Dermis microvascular lymphatic vessel endothelial cell (primary cell): ENCODE measurements around the gene ATG9B. TPM values are rescaled to one million over a fixed set of nuclear protein-coding genes. Genes with fewer than 3 reads are reported as not detected.
"Not testable (repeated sequence)": the region's sequence is repeated elsewhere in the genome, so short reads cannot be mapped to it uniquely, and the experiment has no call there.

ENCODE experiments used
- DNase-seq, 2 donors: peaks; one replicate each; pipeline versions ENCODE4 v3.0.0 to v3.0.0-alpha.2; 2010; ENCODE audit warnings: low read depth in 2 of 2
- total RNA-seq: library from RNA; depleted of rRNA; stranded (reverse); fragments of >200 nt; gene quantifications from 2 replicates; pipeline ENCODE4 v1.2.1, GENCODE V29; 2014

ATG9B gene
- total RNA-seq, 1 donor from 2014 or later = under 0.01 TPM

- peak in 1 of 2 donors; percentile 81 for DNase-seq
These were observed 35.2 kb upstream of the ATG9B start, which contains the start of gene SLC4A2 for GRCh38 chr7:151059367-151060112. SLC4A2 (plus strand) TSS chr7:151059589; CDS start chr7:151061988, 2,399 bp downstream.

DNA sequence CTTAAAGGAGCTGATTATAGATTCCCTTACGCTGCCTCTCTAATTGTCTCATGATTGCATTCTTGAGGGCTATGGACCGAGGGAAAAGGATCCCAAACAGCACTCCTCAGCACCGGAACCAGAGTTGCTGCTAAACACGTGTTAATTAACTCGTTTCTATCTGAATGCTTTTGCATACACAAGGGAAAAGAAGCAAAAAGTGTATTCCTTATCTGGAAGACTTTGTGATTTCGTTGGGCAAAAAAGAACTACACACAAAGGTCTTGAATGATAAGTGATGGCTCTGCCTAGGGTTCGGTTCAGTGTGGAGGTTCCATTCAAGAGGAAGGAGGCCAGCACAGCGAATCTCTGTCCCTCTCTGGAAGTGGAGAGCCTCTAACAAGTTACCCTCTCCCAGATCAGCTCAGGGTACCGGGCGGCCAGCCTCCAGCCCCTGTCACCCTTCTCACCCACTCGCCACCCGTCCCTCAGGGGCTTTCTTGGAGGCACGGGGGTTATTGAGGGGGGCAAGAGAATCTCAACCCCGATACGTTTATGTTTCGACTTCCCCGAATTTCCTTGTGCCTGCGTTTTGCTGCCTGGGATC lies 34.6 kb upstream of the ATG9B start:
- peak in 1 of 2 donors; percentile 23 for DNase-seq

GRCh38 chr7:151057989-151058780 lies 33.9 kb upstream of the ATG9B start:
- peak; percentile 99 to 100 for DNase-seq

DNA sequence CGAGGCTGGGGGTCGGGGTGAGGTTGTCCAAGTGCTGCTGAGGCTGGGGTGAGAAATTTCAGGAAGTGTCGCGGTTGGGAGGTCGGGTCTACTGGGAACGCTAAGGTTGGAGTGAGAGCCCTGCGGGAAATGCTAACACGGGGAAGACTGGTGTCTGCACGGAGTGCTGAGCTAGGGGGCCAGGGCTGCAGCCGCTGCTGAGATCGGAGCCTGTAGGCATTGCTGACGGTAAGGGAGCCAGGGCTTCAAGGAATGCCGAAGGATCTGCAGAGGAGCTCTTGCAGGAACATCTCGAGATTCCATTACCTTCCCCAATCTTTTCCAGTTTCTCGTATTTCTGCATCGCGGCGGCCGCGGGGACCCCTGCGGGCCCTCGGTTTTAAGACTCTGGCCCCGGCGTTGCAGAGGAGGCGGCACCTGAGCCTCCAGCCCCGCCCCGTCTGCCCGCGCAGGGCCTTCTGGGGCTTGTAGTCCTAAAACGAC lies 33.3 kb upstream of the ATG9B start, which contains the start of gene CDK5:
TSS of gene CDK5 (minus strand) at position 392 of the 483 bp plus-strand sequence. CDS start at position 343, 49 bp downstream.
- no peak for DNase-seq

DNA sequence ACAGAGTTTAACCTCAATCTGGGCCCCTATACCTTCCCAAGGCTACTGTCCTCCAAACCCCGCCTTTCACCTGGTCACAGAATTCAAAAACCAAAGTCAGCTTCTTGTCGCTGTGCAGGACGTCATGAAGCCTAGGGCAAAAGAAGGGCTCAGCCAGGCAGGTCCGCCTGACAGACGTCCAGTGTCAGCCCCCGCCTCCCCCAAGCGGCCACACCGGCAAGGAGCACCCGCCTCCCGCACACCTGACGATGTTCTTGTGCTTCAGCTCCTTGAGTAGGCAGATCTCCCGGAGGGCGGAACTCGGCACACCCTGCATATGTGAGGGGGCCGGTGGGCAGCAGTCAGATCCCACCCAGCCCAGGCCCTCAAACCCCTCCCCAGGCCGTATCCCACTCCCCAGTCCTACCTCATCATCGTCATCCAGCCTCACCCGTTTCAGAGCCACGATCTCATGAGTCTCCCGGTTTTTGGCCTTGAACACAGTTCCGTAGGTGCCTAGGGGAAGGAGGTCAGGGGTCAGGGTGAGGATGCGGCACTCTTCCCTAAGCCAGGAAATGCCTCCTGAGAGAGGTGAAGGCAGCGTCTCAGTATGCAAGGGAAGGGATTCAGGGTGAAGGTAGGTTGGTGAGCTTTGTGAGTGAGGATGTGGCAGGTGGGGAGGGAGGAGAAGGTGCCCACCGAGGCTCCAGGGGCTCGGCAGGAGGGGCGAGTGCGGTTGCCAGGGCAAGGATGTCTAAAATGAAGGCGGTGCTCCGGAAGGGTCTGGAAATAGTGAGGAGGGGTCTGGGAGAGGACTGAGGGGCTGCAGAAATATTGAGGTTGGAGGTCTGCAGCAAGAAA lies 32.6 kb upstream of the ATG9B start:
- no peak for DNase-seq

DNA sequence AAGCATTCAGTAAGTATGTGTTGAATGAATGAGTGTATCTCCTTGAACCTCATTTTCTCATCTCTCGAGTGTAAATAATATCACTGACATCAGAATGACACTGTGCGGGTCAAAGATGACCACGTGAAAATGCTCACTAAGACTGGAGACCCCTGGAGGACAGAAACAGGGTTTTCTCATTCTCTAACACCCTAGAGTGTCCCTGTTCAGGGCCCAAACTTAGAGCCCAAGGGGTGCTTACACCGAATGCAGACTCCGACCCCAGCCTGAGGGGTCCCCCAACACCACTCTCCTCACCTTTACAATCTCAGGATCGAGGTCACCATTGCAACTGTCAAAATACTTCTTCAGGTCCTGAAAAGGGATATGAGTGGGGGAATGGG lies 32.0 kb upstream of the ATG9B start:
- no peak for DNase-seq

GRCh38 chr7:151053751-151054150 lies 29.5 kb upstream of the ATG9B start:
- no peak for DNase-seq

GRCh38 chr7:151053096-151053495 lies 28.8 kb upstream of the ATG9B start:
- DNase-seq = no peak

- DNase-seq = peak in 1 of 2 donors; percentile 80
These were observed 26.8 kb upstream of the ATG9B start for GRCh38 chr7:151051108-151051507.

DNA sequence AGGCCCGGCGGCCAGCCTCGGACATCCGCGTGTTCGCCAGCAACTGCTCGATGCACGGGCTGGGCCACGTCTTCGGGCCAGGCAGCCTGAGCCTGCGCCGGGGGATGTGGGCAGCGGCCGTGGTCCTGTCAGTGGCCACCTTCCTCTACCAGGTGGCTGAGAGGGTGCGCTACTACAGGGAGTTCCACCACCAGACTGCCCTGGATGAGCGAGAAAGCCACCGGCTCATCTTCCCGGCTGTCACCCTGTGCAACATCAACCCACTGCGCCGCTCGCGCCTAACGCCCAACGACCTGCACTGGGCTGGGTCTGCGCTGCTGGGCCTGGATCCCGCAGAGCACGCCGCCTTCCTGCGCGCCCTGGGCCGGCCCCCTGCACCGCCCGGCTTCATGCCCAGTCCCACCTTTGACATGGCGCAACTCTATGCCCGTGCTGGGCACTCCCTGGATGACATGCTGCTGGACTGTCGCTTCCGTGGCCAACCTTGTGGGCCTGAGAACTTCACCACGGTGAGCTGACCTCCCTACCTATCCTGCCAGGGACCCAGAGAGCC lies 24.7 kb upstream of the ATG9B start:
- DNase-seq = no peak

DNA sequence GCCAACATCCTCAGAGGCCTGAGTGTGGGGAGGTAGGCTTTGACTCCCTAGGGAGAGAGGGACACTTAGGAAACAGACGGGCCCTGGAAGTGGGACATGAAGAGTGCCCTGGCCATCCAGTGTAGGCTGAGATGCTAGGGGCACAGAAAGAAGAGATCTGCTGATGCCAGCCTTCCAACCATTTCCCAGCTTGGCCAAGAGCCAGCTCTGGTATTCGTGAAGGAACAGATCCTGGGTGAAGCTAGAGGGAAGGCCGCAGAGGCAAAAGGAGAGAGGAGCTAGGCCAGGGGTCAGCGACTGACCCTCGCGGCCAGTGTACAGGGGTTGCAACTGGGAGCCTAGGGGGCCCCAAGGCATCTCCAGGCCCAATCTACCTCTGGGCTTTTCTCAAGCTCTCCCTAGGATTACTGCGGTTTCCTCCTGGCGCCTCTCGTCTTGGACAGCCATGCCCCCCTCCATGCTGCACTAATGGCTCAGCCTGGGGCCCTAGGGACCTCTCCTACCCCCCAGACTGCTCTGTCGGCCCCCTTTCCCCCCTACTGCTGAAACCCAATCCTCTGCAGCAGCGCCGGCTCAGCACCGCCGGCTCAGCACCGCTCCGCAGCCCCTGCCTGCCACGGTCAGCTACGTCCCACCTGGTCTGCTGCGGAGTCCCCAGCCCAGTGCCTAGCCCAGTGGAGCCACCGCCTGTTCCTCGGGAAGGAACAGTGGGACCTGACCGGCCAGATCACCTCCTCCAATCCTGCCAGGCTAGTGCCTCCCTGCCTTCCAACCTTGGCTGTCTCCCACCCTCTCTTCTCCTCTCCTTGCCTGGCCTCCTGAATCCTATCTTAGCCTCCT lies 23.9 kb upstream of the ATG9B start, which contains the start of gene ASIC3:
TSS of gene ASIC3 (plus strand) at position 556 of the 840 bp plus-strand sequence. CDS start 355 bp downstream, outside the sequence.
- no peak for DNase-seq

DNA sequence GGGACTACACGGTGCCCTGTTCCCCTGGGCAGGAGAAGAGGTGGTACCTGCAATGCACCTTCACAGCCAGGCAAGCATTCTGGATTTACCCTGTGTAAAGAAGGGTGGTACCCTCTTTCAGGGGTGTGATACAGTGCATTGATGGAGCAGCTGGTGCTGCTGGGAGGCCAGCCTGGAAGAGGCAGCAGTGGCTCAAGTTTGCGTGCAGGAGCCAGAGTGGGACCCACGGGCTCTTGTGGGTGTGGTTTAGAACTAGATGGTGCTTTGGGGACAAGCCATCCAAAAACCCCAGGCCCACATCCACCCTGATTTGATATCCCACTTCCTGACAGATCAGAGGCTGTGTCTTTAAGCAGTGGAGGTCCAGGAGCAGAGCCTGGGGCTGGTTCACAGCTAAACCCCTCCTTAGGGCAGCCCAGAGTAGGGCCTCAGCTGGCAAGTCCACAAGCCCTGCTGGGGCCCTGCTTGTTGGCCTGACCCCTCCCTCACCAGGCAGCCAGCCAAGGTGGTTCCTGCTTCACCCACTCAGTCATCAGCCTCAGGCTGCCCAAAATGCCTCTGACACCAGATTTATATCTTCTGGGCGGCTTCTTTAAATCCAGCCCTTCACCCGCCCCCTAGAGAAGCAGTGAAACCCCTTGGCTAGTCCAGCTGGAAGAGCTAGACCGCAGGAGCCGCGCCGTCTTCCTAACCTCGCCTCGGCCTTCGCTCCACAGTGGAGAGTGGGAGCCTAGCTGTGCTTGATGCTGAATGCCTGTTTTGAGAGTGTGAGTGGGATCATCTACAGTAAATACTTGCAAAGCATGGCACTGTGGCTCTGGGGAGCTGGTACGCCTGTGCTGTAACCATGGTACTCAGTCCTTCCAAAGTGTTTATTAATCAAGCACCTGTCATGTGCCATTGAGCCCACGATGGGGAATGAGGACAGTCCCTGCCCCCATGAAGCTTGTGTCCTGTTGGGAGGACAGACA lies 22.6 kb upstream of the ATG9B start:
- DNase-seq = peak in 1 of 2 donors; percentile 16

- no peak for DNase-seq
These were observed 21.7 kb upstream of the ATG9B start for GRCh38 chr7:151045967-151046366.

GRCh38 chr7:151045262-151045661 lies 21.0 kb upstream of the ATG9B start:
- DNase-seq = no peak

GRCh38 chr7:151043959-151044358 lies 19.7 kb upstream of the ATG9B start:
- no peak for DNase-seq

DNA sequence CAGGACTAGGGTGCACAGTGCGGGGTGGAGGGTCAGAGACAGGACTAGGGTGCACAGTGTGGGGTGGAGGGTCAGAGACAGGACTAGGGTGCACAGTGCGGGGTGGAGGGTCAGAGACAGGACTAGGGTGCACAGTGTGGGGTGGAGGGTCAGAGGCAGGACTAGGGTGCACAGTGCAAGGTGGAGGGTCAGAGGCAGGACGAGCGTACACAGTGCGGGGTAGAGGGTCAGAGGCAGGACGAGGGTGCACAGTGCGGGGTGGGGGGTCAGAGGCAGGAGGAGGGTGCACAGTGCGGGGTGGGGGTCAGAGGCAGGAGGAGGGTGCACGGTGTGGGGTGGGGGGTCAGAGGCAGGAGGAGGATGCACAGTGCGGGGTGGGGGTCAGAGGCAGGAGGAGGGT lies 19.2 kb upstream of the ATG9B start:
- DNase-seq = not testable (repeated sequence)

GRCh38 chr7:151040616-151041375 lies 16.5 kb upstream of the ATG9B start:
- DNase-seq = no peak
